ENCODE measurements around the gene TCIRG1. TPM values are rescaled to one million over a fixed set of nuclear protein-coding genes. Genes with fewer than 3 reads are reported as not detected.

The TCIRG1 gene
- total and polyA plus RNA-seq, 2 of the 13 experiments (the other 11 are each of a cell fraction or from before 2014, with no cell fraction given): 48.0 to 69.6 TPM

- TF ChIP-seq U2AF2 (IDR thresholded peaks at IDR 0.05; ENCODE audit: low read depth, low read length) (no peak), MED8 (CRISPR knock-in tag; IDR thresholded peaks at IDR 0.05; ENCODE audit: insufficient replicate concordance) (no peak), RFX1 (IDR thresholded peaks at IDR 0.05) (no peak), GABPA (IDR thresholded peaks at IDR 0.05; ENCODE audit: low read depth, low read length) (no peak), GABPA (CRISPR knock-in tag; IDR thresholded peaks at IDR 0.05; ENCODE audit: low read depth) (no peak), ZUFSP (CRISPR knock-in tag; IDR thresholded peaks at IDR 0.05; ENCODE audit: borderline replicate concordance) (no peak), MEF2D (CRISPR knock-in tag; IDR thresholded peaks at IDR 0.05) (0 out of 2 replicates have a peak, but pooled peaks have one; percentile 19), ZC3H4 (CRISPR knock-in tag; IDR thresholded peaks at IDR 0.05; ENCODE audit: borderline replicate concordance) (no peak), ZNF629 (CRISPR knock-in tag; conservative IDR thresholded peaks at IDR 0.05) (peak; percentile 77), ZSCAN12 (CRISPR knock-in tag; IDR thresholded peaks at IDR 0.05) (no peak), SOX5 (CRISPR knock-in tag; IDR thresholded peaks at IDR 0.05; ENCODE audit: borderline replicate concordance) (peak; percentile 86), YY1 (IDR thresholded peaks at IDR 0.05; ENCODE audit: insufficient read depth, insufficient replicate concordance, low read depth, low read length) (peak; percentile 22), SOX13 (IDR thresholded peaks at IDR 0.05) (peak; percentile 26; the same call in 1 of the 2 replicates), SOX13 (CRISPR knock-in tag; conservative IDR thresholded peaks at IDR 0.05 in 1 of 2, IDR thresholded peaks at IDR 0.05 in 1 of 2) (peak in 1 of 2 experiments; percentile 75; a peak in 1 of 4 replicates), ZSCAN29 (CRISPR knock-in tag; conservative IDR thresholded peaks at IDR 0.05) (no peak), SALL2 (CRISPR knock-in tag; IDR thresholded peaks at IDR 0.05) (peak; percentile 80), THRA (CRISPR knock-in tag; IDR thresholded peaks at IDR 0.05; ENCODE audit: borderline replicate concordance) (peak; percentile 69; the same call in 1 of the 2 replicates), PRDM15 (CRISPR knock-in tag; IDR thresholded peaks at IDR 0.05) (no peak)
- TF ChIP-seq, protein P1, sequence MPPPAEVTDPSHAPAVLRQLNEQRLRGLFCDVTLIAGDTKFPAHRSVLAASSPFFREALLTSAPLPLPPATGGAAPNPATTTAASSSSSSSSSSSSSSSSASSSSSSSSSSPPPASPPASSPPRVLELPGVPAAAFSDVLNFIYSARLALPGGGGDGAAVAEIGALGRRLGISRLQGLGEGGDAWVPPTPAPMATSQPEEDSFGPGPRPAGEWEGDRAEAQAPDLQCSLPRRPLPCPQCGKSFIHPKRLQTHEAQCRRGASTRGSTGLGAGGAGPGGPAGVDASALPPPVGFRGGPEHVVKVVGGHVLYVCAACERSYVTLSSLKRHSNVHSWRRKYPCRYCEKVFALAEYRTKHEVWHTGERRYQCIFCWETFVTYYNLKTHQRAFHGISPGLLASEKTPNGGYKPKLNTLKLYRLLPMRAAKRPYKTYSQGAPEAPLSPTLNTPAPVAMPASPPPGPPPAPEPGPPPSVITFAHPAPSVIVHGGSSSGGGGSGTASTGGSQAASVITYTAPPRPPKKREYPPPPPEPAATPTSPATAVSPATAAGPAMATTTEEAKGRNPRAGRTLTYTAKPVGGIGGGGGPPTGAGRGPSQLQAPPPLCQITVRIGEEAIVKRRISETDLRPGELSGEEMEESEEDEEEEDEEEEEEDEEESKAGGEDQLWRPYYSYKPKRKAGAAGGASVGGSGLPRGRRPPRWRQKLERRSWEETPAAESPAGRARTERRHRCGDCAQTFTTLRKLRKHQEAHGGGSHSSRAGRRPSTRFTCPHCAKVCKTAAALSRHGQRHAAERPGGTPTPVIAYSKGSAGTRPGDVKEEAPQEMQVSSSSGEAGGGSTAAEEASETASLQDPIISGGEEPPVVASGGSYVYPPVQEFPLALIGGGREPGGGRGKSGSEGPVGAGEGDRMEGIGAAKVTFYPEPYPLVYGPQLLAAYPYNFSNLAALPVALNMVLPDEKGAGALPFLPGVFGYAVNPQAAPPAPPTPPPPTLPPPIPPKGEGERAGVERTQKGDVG (CRISPR knock-in tag; IDR thresholded peaks at IDR 0.05; ENCODE audit: borderline replicate concordance): peak; percentile 89
Measured at GRCh38 chr11:68016904-68017817, 21.7 kb upstream of the TCIRG1 start (continued).

All from HepG2 (cell line).